LNCAP (cell line): Measurements from ENCODE around the gene CRHR1.

ENCODE experiments used
- TF ChIP-seq, protein P1 (sequence below): fragments of 450-650 bp; IDR thresholded peaks from 2 replicates; pipeline ENCODE4 v1.5.1; 2017; ENCODE audit warnings: mild to moderate bottlenecking

CRHR1 gene

GRCh38 chr17:45784293-45784740 is at the start of gene CRHR1:
TSS of gene CRHR1 (plus strand) at chr17:45784320. CDS start at chr17:45784545, 225 bp downstream.
- TF ChIP-seq, protein P1, sequence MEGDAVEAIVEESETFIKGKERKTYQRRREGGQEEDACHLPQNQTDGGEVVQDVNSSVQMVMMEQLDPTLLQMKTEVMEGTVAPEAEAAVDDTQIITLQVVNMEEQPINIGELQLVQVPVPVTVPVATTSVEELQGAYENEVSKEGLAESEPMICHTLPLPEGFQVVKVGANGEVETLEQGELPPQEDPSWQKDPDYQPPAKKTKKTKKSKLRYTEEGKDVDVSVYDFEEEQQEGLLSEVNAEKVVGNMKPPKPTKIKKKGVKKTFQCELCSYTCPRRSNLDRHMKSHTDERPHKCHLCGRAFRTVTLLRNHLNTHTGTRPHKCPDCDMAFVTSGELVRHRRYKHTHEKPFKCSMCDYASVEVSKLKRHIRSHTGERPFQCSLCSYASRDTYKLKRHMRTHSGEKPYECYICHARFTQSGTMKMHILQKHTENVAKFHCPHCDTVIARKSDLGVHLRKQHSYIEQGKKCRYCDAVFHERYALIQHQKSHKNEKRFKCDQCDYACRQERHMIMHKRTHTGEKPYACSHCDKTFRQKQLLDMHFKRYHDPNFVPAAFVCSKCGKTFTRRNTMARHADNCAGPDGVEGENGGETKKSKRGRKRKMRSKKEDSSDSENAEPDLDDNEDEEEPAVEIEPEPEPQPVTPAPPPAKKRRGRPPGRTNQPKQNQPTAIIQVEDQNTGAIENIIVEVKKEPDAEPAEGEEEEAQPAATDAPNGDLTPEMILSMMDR = no peak

GRCh38 chr17:45734598-45734997 is 49.5 kb upstream of the CRHR1 start:
- TF ChIP-seq, protein P1 = no peak

GRCh38 chr17:45735488-45735887 is 48.6 kb upstream of the CRHR1 start:
- TF ChIP-seq, protein P1 = no peak

GRCh38 chr17:45739786-45740185 is 44.3 kb upstream of the CRHR1 start:
- TF ChIP-seq, protein P1 = no peak

- TF ChIP-seq, protein P1 = no peak
Observed at GRCh38 chr17:45740553-45741330, 43.4 kb upstream of the CRHR1 start.

DNA sequence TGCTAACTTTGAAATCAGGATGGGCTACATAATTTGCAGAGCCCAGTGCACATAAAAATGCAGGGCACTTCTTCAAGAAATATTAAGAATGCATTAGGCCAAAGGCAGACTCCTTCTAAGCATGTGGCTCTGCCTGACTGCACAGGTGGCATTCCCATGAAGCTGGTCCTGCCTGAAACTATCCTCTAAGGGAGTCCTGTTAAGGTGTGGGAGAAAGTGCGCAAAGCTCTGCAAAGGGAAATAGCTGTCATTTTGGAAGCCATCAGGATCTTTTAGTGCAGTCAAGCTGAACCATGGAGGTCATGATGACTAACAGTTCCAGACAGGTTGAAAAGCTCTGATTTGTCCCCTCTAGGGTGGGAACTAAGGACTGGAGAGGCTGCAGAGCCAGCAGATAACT is 41.9 kb upstream of the CRHR1 start:
- TF ChIP-seq, protein P1 = no peak

DNA sequence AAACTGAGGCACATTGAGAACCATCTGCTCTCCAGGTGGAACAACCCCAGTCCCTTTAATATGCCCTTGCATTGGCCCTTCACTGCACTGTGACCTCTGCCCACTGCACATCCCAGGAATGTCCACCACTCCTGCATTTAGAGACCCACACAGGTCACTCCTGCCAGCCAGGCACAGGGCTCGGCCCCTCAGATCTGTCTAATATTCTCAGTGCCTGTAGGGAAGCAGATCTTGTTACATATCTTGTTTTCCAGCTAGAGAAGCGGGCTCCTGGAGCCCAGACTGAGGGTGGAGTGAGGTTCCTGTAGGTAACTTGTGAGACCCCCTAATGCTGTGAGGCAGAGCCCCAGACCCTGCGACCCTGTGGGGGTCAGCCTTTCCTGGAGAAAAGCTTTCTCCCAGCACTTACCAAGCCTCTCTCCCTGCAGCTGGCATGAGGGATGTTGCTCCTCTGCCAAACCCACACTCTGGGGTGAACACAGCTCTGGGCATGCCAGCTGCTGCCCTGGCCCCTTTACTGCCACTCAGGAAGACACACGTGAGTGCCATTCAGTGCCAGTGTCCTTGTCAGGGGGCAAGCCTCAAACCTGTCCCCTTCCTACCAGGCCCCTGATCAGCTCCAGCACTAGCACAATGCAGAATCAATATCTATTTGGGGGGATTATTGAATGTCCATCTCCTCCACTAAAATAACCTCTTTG is 40.3 kb upstream of the CRHR1 start:
- TF ChIP-seq, protein P1 = no peak
